Neural progenitor cell (in vitro differentiated cells): ENCODE data around the gene HMGA1. TPM values are rescaled to one million over a fixed set of nuclear protein-coding genes. Genes with fewer than 3 reads are reported as not detected.
A peak's percentile ranks its signal among the peaks of the same experiment; 100 is the strongest.

Source experiments
- DNase-seq: peaks from one replicate; pipeline ENCODE4 v3.0.0-alpha.2; 2016; ENCODE audit warnings: low spot score
- H2AFZ ChIP-seq: fragments of 200-600 bp; sonication (generic); replicated peaks from 2 replicates; pipeline ENCODE4 v1.6.1; 2016; ENCODE audit warnings: antibody characterized with exemption
- H3F3A ChIP-seq: fragments of 200-600 bp; sonication (generic); 2 replicates; pipeline ENCODE4 v1.6.1; 2016; ENCODE audit warnings: antibody characterized with exemption, low read depth
- H3K27ac ChIP-seq: fragments of 200-600 bp; sonication (generic); 2 replicates; pipeline ENCODE4 v1.5.1; 2016; ENCODE audit warnings: mild to moderate bottlenecking
- H3K27me3 ChIP-seq: fragments of 200-600 bp; sonication (generic); 2 replicates; pipeline ENCODE4 v1.6.1; 2016; ENCODE audit warnings: mild to moderate bottlenecking, moderate library complexity
- H3K36me3 ChIP-seq: fragments of 200-600 bp; sonication (generic); 2 replicates; pipeline ENCODE4 v1.5.1; 2016
- H3K4me1 ChIP-seq: fragments of 200-600 bp; sonication (generic); 2 replicates; pipeline ENCODE4 v1.6.1; 2016; ENCODE audit warnings: mixed run types
- H3K4me2 ChIP-seq: fragments of 200-600 bp; sonication (generic); 2 replicates; pipeline ENCODE4 v1.6.1; 2016
- H3K4me3 ChIP-seq: fragments of 200-600 bp; sonication (generic); 2 replicates; pipeline ENCODE4 v1.5.1; 2016
- H3K79me2 ChIP-seq: fragments of 200-600 bp; sonication (generic); 2 replicates; pipeline ENCODE4 v1.6.1; 2016; ENCODE audit warnings: low read depth
- H3K9ac ChIP-seq: fragments of 200-600 bp; sonication (generic); 2 replicates; pipeline ENCODE4 v1.6.1; 2016
- H3K9me3 ChIP-seq: fragments of 200-600 bp; sonication (generic); 2 replicates; pipeline ENCODE4 v1.5.1; 2016; ENCODE audit warnings: low read depth
- H4K20me1 ChIP-seq: fragments of 200-600 bp; sonication (generic); 2 replicates; pipeline ENCODE4 v1.6.1; 2016; ENCODE audit warnings: low read depth
- H3K27ac Mint-ChIP-seq: 3 replicates; pipeline ENCODE4 v1.8.0; 2021; ENCODE audit warnings: mixed read lengths
- H3K27me3 Mint-ChIP-seq: 2 replicates; pipeline ENCODE4 v1.8.0; 2022; ENCODE audit warnings: low read depth, mild to moderate bottlenecking, inconsistent platforms, moderate library complexity, mixed read lengths; ENCODE audit not compliant: insufficient read depth
- H3K36me3 Mint-ChIP-seq: 3 replicates; pipeline ENCODE4 v1.8.0; 2021; ENCODE audit warnings: mixed read lengths
- H3K4me1 Mint-ChIP-seq: 3 replicates; pipeline ENCODE4 v1.8.0; 2021; ENCODE audit warnings: mixed read lengths
- H3K4me3 Mint-ChIP-seq: 3 replicates; pipeline ENCODE4 v1.8.0; 2021; ENCODE audit warnings: mild to moderate bottlenecking, moderate library complexity, mixed read lengths
- H3K9me3 Mint-ChIP-seq: 3 replicates; pipeline ENCODE4 v1.8.0; 2020; ENCODE audit warnings: mixed read lengths
- EZH2 ChIP-seq: fragments of 200-600 bp; sonication (generic); IDR thresholded peaks from 2 replicates; pipeline ENCODE4 v1.6.1; 2017; ENCODE audit warnings: antibody characterized with exemption, mild to moderate bottlenecking, moderate library complexity
- EZH2phosphoT487 ChIP-seq: fragments of 200-600 bp; sonication (generic); IDR thresholded peaks from 2 replicates; pipeline ENCODE4 v1.6.1; 2017; ENCODE audit warnings: antibody characterized with exemption
- total RNA-seq: library from RNA; depleted of rRNA; stranded (reverse); fragments of >200 nt; gene quantifications from 2 replicates; pipeline ENCODE4 v1.2.3, GENCODE V29; 2015; ENCODE audit warnings: low replicate concordance
- TF ChIP-seq, protein P1 (sequence below): fragments of 200-600 bp; sonication (generic); IDR thresholded peaks from 2 replicates; pipeline ENCODE4 v1.5.1; 2017; ENCODE audit warnings: antibody characterized with exemption, mild to moderate bottlenecking

The HMGA1 gene
- total RNA-seq, 1 donor from 2014 or later = 417 TPM

DNA sequence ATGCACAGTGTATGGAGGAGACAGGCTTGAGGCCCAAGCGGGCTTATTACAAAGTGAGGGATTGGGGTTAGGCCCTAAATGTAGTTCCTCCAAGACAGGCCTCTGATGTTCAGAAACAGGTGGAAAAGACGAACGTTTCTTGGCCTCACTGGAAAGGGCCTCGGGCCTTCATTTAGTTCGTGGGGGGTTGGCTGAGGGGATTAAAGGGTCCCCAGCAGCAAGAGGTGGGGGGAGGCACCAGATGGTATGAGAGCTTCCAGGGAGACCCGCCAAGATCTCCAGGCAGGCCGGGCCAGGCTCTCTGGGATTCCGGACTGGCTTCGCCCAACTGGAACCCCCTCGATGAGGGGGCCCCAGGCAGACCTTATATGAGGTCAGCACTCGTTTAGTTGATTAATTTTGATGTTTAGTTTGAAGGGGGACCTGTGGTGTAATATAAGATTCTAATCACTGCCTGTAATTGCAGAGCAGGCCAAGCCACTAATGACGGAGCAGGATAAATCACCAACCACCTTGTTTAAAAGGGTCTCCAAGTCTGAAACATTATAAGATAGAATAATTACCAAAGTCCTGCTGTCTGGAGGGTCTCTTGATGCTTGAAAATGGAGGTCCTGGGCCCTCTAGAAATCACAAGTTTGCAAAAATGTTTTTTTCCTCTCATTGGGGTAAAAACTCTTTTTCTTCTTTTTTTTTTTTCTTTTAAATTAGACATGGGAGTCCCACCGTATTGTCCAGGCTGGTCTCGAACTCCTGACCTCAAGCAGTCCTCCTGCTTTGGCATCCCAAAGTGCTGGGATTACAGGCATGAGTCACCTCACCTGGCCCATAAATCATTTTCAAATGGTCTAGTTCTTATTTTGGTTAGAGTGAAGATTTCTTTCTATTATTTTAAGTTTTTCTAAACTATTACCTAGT lies 2.2 kb downstream of the HMGA1 start:
- Histone ChIP-seq H3K4me1 (peaks cover 42% of the 10 kb centered on the region), H3K27ac (peak overlapping the region; percentile 70)

DNA sequence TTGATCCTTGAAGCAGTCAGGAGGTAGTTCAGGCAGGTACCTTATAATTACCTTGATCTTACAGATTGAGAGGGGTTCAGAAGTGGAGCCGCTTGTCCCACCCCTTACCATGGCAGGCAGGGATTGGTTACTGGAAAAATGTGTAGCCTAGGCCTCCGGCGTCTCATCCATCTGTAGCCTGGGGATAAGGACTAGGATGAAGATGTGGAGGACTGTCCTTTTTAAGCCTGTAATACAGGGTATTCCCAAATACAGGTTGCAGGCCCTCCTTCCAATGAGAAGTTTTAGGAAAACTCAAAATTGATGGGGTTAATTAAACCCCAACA lies 2.8 kb downstream of the HMGA1 start:
- H3K36me3 ChIP-seq = peaks cover 11% of the 10 kb centered on the region
- Mint-ChIP-seq H3K4me3 (peak overlapping the region; percentile 93), H3K36me3 (peaks cover 24% of the 10 kb centered on the region), H3K9me3 (no peaks in the 10 kb centered on the region), H3K27ac (no peak overlapping the region), H3K4me1 (peaks cover 54% of the 10 kb centered on the region), H3K27me3 (peaks cover 3% of the 10 kb centered on the region)
- peaks cover 87% of the 10 kb centered on the region for H3F3A ChIP-seq
- no peaks in the 10 kb centered on the region for H3K9me3 ChIP-seq
- H3K4me1 ChIP-seq = peaks cover 36% of the 10 kb centered on the region
- TF ChIP-seq, protein P1, sequence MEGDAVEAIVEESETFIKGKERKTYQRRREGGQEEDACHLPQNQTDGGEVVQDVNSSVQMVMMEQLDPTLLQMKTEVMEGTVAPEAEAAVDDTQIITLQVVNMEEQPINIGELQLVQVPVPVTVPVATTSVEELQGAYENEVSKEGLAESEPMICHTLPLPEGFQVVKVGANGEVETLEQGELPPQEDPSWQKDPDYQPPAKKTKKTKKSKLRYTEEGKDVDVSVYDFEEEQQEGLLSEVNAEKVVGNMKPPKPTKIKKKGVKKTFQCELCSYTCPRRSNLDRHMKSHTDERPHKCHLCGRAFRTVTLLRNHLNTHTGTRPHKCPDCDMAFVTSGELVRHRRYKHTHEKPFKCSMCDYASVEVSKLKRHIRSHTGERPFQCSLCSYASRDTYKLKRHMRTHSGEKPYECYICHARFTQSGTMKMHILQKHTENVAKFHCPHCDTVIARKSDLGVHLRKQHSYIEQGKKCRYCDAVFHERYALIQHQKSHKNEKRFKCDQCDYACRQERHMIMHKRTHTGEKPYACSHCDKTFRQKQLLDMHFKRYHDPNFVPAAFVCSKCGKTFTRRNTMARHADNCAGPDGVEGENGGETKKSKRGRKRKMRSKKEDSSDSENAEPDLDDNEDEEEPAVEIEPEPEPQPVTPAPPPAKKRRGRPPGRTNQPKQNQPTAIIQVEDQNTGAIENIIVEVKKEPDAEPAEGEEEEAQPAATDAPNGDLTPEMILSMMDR = no peak
- TF ChIP-seq EZH2 (no peak), EZH2phosphoT487 (no peak)
- no peaks in the 10 kb centered on the region for H3K27me3 ChIP-seq
- H3K79me2 ChIP-seq = peaks cover 78% of the 10 kb centered on the region
- no peak for DNase-seq
- peak overlapping the region; percentile 100 for H3K4me2 ChIP-seq
- peak overlapping the region; percentile 70 for H3K27ac ChIP-seq
- no peak overlapping the region for H2AFZ ChIP-seq
- H4K20me1 ChIP-seq = peaks cover 69% of the 10 kb centered on the region
- H3K9ac ChIP-seq = peak overlapping the region; percentile 20
- H3K4me3 ChIP-seq = peak overlapping the region; percentile 98

More for the DNA sequence above, 2.2 kb downstream of the HMGA1 start:
- Histone ChIP-seq H3F3A (peaks cover 88% of the 10 kb centered on the region), H3K79me2 (peaks cover 84% of the 10 kb centered on the region), H3K27me3 (no peaks in the 10 kb centered on the region), H4K20me1 (peaks cover 63% of the 10 kb centered on the region), H3K9ac (peak overlapping the region; percentile 91), H3K4me2 (peak overlapping the region; percentile 100), H2AFZ (no peak overlapping the region), H3K4me3 (peak overlapping the region; percentile 98), H3K36me3 (peaks cover 11% of the 10 kb centered on the region), H3K9me3 (no peaks in the 10 kb centered on the region)
- H3K36me3 Mint-ChIP-seq = peaks cover 24% of the 10 kb centered on the region
- H3K4me3 Mint-ChIP-seq = peak overlapping the region; percentile 93
- H3K27me3 Mint-ChIP-seq = peaks cover 4% of the 10 kb centered on the region
- DNase-seq = peak; percentile 40
- H3K27ac Mint-ChIP-seq = peak overlapping the region; percentile 89
- H3K4me1 Mint-ChIP-seq = peaks cover 58% of the 10 kb centered on the region
- TF ChIP-seq EZH2phosphoT487 (no peak), EZH2 (no peak)
- TF ChIP-seq, protein P1 = no peak
- H3K9me3 Mint-ChIP-seq = no peaks in the 10 kb centered on the region

GRCh38 chr6:34239893-34240292 lies 3.2 kb downstream of the HMGA1 start:
- peaks cover 73% of the 10 kb centered on the region for H4K20me1 ChIP-seq
- no peak for DNase-seq
- H3K27me3 Mint-ChIP-seq = peaks cover 2% of the 10 kb centered on the region

More at GRCh38 chr6:34239893-34240292, 3.2 kb downstream of the HMGA1 start:
- Histone ChIP-seq H3K36me3 (peaks cover 11% of the 10 kb centered on the region), H3K4me3 (peak overlapping the region; percentile 98), H3K27me3 (no peaks in the 10 kb centered on the region), H3K27ac (peak overlapping the region; percentile 70), H2AFZ (no peak overlapping the region), H3F3A (peaks cover 85% of the 10 kb centered on the region), H3K4me2 (peak overlapping the region; percentile 100), H3K4me1 (peaks cover 31% of the 10 kb centered on the region), H3K79me2 (peaks cover 77% of the 10 kb centered on the region), H3K9me3 (no peaks in the 10 kb centered on the region), H3K9ac (peak overlapping the region; percentile 24)
- H3K9me3 Mint-ChIP-seq = no peaks in the 10 kb centered on the region
- no peak overlapping the region for H3K27ac Mint-ChIP-seq
- H3K36me3 Mint-ChIP-seq = peaks cover 24% of the 10 kb centered on the region
- TF ChIP-seq, protein P1 = no peak
- no peak for TF ChIP-seq EZH2
- TF ChIP-seq EZH2phosphoT487 = no peak
- H3K4me3 Mint-ChIP-seq = peak overlapping the region; percentile 63
- peaks cover 55% of the 10 kb centered on the region for H3K4me1 Mint-ChIP-seq
